ENCODE data around the gene AMACR. TPM values are rescaled to one million over a fixed set of nuclear protein-coding genes. Genes with fewer than 3 reads are reported as not detected.

The AMACR gene
- total and polyA plus RNA-seq, 2 of the 13 experiments (the other 11 are each of a cell fraction or from before 2014, with no cell fraction given), result 8.9 to 19.7 TPM

- TF ChIP-seq KIAA2018 (CRISPR knock-in tag; IDR thresholded peaks at IDR 0.05; ENCODE audit: borderline replicate concordance) (no peak), FOSL2 (CRISPR knock-in tag; IDR thresholded peaks at IDR 0.05) (no peak), FOXM1 (CRISPR knock-in tag; IDR thresholded peaks at IDR 0.05) (no peak), KDM6A (CRISPR knock-in tag; IDR thresholded peaks at IDR 0.05; ENCODE audit: low read depth) (peak; percentile 63; the same call in 1 of the 2 replicates), MXI1 (IDR thresholded peaks at IDR 0.05; ENCODE audit: borderline replicate concordance, low read depth, low read length) (0 out of 3 replicates have a peak, but pooled peaks have one; percentile 39), HNF4G (IDR thresholded peaks at IDR 0.05; ENCODE audit: borderline replicate concordance, low read depth, low read length) (peak; percentile 85; the same call in 1 of the 2 replicates), HNF4G (CRISPR knock-in tag; IDR thresholded peaks at IDR 0.05; ENCODE audit: borderline replicate concordance, low read depth) (peak; percentile 57; the same call in 1 of the 2 replicates), ZNF619 (CRISPR knock-in tag; IDR thresholded peaks at IDR 0.05) (no peak), RBAK (CRISPR knock-in tag; IDR thresholded peaks at IDR 0.05) (no peak), SCMH1 (CRISPR knock-in tag; IDR thresholded peaks at IDR 0.05; ENCODE audit: borderline replicate concordance) (no peak), ZNF780A (CRISPR knock-in tag; IDR thresholded peaks at IDR 0.05) (no peak; the same call in 1 of the 2 replicates), POGZ (CRISPR knock-in tag; IDR thresholded peaks at IDR 0.05) (peak; percentile 86), ZNF441 (CRISPR knock-in tag; IDR thresholded peaks at IDR 0.05; ENCODE audit: borderline replicate concordance) (peak; percentile 70; the same call in 1 of the 2 replicates), ZBTB49 (CRISPR knock-in tag; IDR thresholded peaks at IDR 0.05; ENCODE audit: borderline replicate concordance) (no peak), MEF2D (CRISPR knock-in tag; IDR thresholded peaks at IDR 0.05) (0 out of 2 replicates have a peak, but pooled peaks have one; percentile 34), FOXK2 (IDR thresholded peaks at IDR 0.05) (peak; percentile 41; the same call in 1 of the 2 replicates), GFI1 (CRISPR knock-in tag; IDR thresholded peaks at IDR 0.05; ENCODE audit: borderline replicate concordance) (peak; percentile 64; the same call in 1 of the 2 replicates)
Observed at GRCh38 chr5:34007621-34008600, at the start of gene AMACR (continued).
